H1 (cell line): Measurements from ENCODE around the gene PDXP. TPM values are rescaled to one million over a fixed set of nuclear protein-coding genes. Genes with fewer than 3 reads are reported as not detected.

Experiments used
- CTCF ChIA-PET: fragments of 300-600 bp; sonication (Branson Sonifier 250); formaldehyde crosslinking; loops from one replicate; lab custom pipeline; 2021; ENCODE audit not compliant: partially characterized antibody; lab: Charles Lee
- POLR2A ChIA-PET: fragments of 300-600 bp; sonication (Branson Sonifier 250); formaldehyde crosslinking; loops from one replicate; lab custom pipeline; 2021; ENCODE audit warnings: inconsistent platforms; ENCODE audit not compliant: partially characterized antibody; lab: Charles Lee
- DNase-seq, 2 experiments: peaks; one replicate each; pipeline versions ENCODE4 v3.0.0 to v3.0.0-alpha.2; 2010 to 2022; ENCODE audit warnings: low spot score in 2 of 2, low read depth in 1 of 2, mixed read lengths in 1 of 2
- FAIRE-seq: peaks from 2 replicates; lab custom pipeline; 2011; peaks lifted over from hg19 to GRCh38; lab: Jason Lieb, UNC
- H2AFZ ChIP-seq: 2 replicates; pipeline ENCODE4 v1.8.1; 2012; ENCODE audit warnings: low read length, inconsistent platforms
- H2AK5ac ChIP-seq: 2 replicates; pipeline ENCODE4 v1.6.1; 2013; ENCODE audit warnings: low read depth, low read length
- H2BK120ac ChIP-seq: replicated peaks from 2 replicates; pipeline ENCODE3; 2013; ENCODE audit warnings: low read depth, low read length, inconsistent platforms
- H2BK12ac ChIP-seq: 2 replicates; pipeline ENCODE4 v1.6.1; 2013; ENCODE audit warnings: low read depth, low read length
- H2BK15ac ChIP-seq: 2 replicates; pipeline ENCODE4 v1.6.1; 2013; ENCODE audit warnings: low read length
- H2BK20ac ChIP-seq: 2 replicates; pipeline ENCODE4 v1.6.1; 2013; ENCODE audit warnings: low read length
- H2BK5ac ChIP-seq: 2 replicates; pipeline ENCODE4 v1.6.1; 2013; ENCODE audit warnings: low read depth, low read length
- H3K14ac ChIP-seq: 2 replicates; pipeline ENCODE4 v1.6.1; 2013; ENCODE audit warnings: inconsistent platforms; ENCODE audit not compliant: insufficient read length
- H3K18ac ChIP-seq: 2 replicates; pipeline ENCODE4 v1.6.1; 2013; ENCODE audit warnings: low read length; ENCODE audit errors: extremely low read depth
- H3K23ac ChIP-seq: 2 replicates; pipeline ENCODE4 v1.6.1; 2013; ENCODE audit warnings: inconsistent platforms; ENCODE audit not compliant: insufficient read length
- H3K23me2 ChIP-seq: 2 replicates; pipeline ENCODE4 v1.6.1; 2013; ENCODE audit warnings: low read depth, low read length
- H3K27ac ChIP-seq: 2 replicates; pipeline ENCODE4 v1.6.1; 2011; ENCODE audit warnings: low read depth, low read length, inconsistent platforms
- H3K27me3 ChIP-seq, 4 experiments: replicated peaks in 1 of 4; 1 replicate in 1 of 4; 2 replicates in 3 of 4; pipeline versions ENCODE4 v1.6.1 to v1.8.1; 2011 to 2013; ENCODE audit warnings: low read length in 3 of 4, mild to moderate bottlenecking in 3 of 4, inconsistent platforms in 2 of 4, mixed read lengths in 2 of 4, moderate library complexity in 1 of 4; ENCODE audit not compliant: control insufficient read depth in 3 of 4, insufficient read depth in 3 of 4; ENCODE audit errors: extremely low read depth in 1 of 4
- H3K36me3 ChIP-seq, 4 experiments: 2 replicates each; pipeline versions ENCODE4 v1.6.1 to v1.8.1; 2011 to 2013; ENCODE audit warnings: mild to moderate bottlenecking in 4 of 4, low read length in 3 of 4, moderate library complexity in 2 of 4, control low read depth in 1 of 4, inconsistent platforms in 1 of 4; ENCODE audit not compliant: insufficient read depth in 4 of 4, control insufficient read depth in 2 of 4
- H3K4ac ChIP-seq: replicated peaks from 2 replicates; pipeline ENCODE3; 2013; ENCODE audit warnings: low read length, low read depth, mixed read lengths, inconsistent platforms; ENCODE audit not compliant: insufficient read length
- H3K4me1 ChIP-seq, 4 experiments: replicated peaks in 1 of 4; 1 replicate in 1 of 4; 2 replicates in 3 of 4; pipeline versions ENCODE4 v1.6.1 to v1.8.1; 2011 to 2013; ENCODE audit warnings: low read length in 3 of 4, inconsistent platforms in 2 of 4, mixed read lengths in 1 of 4; ENCODE audit not compliant: insufficient read depth in 4 of 4, control insufficient read depth in 3 of 4
- H3K4me2 ChIP-seq, 2 experiments: 2 replicates each; pipeline versions ENCODE4 v1.6.1 to v1.8.1; 2011 to 2013; ENCODE audit warnings: low read depth in 2 of 2, low read length in 2 of 2, control low read depth in 1 of 2, inconsistent platforms in 1 of 2, mild to moderate bottlenecking in 1 of 2; ENCODE audit not compliant: insufficient read depth in 1 of 2
- H3K4me3 ChIP-seq, 4 experiments: fragments of 200-600, 300-600 bp in 1 of 4; sonication (generic), shearing (Covaris generic), sonication (Bioruptor Twin) in 1 of 4; 2 replicates each; pipeline versions ENCODE4 v1.5.1 to v1.8.1; 2011 to 2016; ENCODE audit warnings: low read length in 4 of 4, low read depth in 3 of 4, control low read depth in 2 of 4, inconsistent platforms in 2 of 4, mild to moderate bottlenecking in 2 of 4, mixed read lengths in 1 of 4, moderate library complexity in 1 of 4; ENCODE audit not compliant: insufficient read depth in 2 of 4; ENCODE audit errors: extremely low read depth in 1 of 4
- H3K56ac ChIP-seq: replicated peaks from 2 replicates; pipeline ENCODE3; 2013; ENCODE audit warnings: low read depth, mild to moderate bottlenecking, mixed read lengths, low read length, inconsistent platforms; ENCODE audit not compliant: insufficient read length
- H3K79me1 ChIP-seq: 2 replicates; pipeline ENCODE4 v1.6.1; 2013; ENCODE audit warnings: low read depth, low read length, control low read depth
- H3K79me2 ChIP-seq, 2 experiments: 2 replicates each; pipeline versions ENCODE4 v1.6.1 to v1.8.1; 2012 to 2013; ENCODE audit warnings: low read length in 2 of 2, mild to moderate bottlenecking in 2 of 2, inconsistent platforms in 1 of 2; ENCODE audit not compliant: insufficient read depth in 2 of 2, control insufficient read depth in 1 of 2
- H3K9ac ChIP-seq, 4 experiments: replicated peaks in 1 of 4; 1 replicate in 1 of 4; 2 replicates in 3 of 4; pipeline versions ENCODE4 v1.6.1 to v1.8.1; 2011 to 2013; ENCODE audit warnings: low read depth in 3 of 4, low read length in 3 of 4, control low read depth in 2 of 4, mild to moderate bottlenecking in 2 of 4, moderate library complexity in 2 of 4, inconsistent platforms in 1 of 4; ENCODE audit errors: extremely low read depth in 1 of 4
- H3K9me3 ChIP-seq, 2 experiments: 2 replicates each; pipeline versions ENCODE4 v1.6.1 to v1.8.1; 2012 to 2013; ENCODE audit warnings: mild to moderate bottlenecking in 2 of 2, moderate library complexity in 2 of 2, control low read depth in 1 of 2, inconsistent platforms in 1 of 2, low read depth in 1 of 2, low read length in 1 of 2, mixed read lengths in 1 of 2; ENCODE audit not compliant: insufficient read depth in 2 of 2
- H4K20me1 ChIP-seq, 2 experiments: replicated peaks in 1 of 2; 2 replicates each; pipeline versions ENCODE3 to v1.8.1; 2011 to 2013; ENCODE audit warnings: inconsistent platforms in 2 of 2, low read length in 2 of 2, mild to moderate bottlenecking in 1 of 2; ENCODE audit not compliant: insufficient read depth in 2 of 2, control insufficient read depth in 1 of 2
- H4K5ac ChIP-seq: 2 replicates; pipeline ENCODE4 v1.6.1; 2013; ENCODE audit warnings: low read length, low read depth, mixed read lengths, inconsistent platforms; ENCODE audit not compliant: insufficient read length
- H4K8ac ChIP-seq: 2 replicates; pipeline ENCODE4 v1.8.0; 2013; ENCODE audit warnings: mild to moderate bottlenecking, moderate library complexity, low read length, inconsistent platforms; ENCODE audit not compliant: insufficient read depth; ENCODE audit errors: extremely low read depth
- H4K91ac ChIP-seq: replicated peaks from 2 replicates; pipeline ENCODE3; 2013; ENCODE audit warnings: low read length, mixed read lengths, inconsistent platforms; ENCODE audit not compliant: insufficient read length
- CHD2 ChIP-seq: IDR thresholded peaks from 2 replicates; pipeline ENCODE4 v1.6.1; 2012; ENCODE audit warnings: low read length, improper control_type of control experiment
- JUN ChIP-seq: IDR thresholded peaks from 2 replicates; pipeline ENCODE4 v1.6.1; 2011; ENCODE audit warnings: low read depth, mild to moderate bottlenecking, improper control_type of control experiment, low read length
- TBP ChIP-seq: IDR thresholded peaks from 2 replicates; pipeline ENCODE4 v1.6.1; 2011; ENCODE audit warnings: low read depth, low read length, improper control_type of control experiment
- WGBS, 2 experiments: shearing (Covaris generic) in 1 of 2; methylation state at CpG; one replicate each; pipeline versions ENCODE4 v1.1.6 to v1.1.7; 2013 to 2015; ENCODE audit warnings: low lambda C conversion rate in 2 of 2, mixed read lengths in 2 of 2, inconsistent platforms in 1 of 2, low coverage in 1 of 2, missing lambda C conversion rate in 1 of 2; ENCODE audit not compliant: insufficient replicate concordance in 2 of 2, insufficient coverage in 1 of 2, insufficient read length in 1 of 2; ENCODE audit errors: extremely low coverage in 1 of 2, missing lambda C conversion rate in 1 of 2; 5-methylcytosine and 5-hydroxymethylcytosine counted together
- polyA plus RNA-seq, 7 experiments: library from polyadenylated mRNA; depleted of rRNA in 3 of 7; stranded (reverse) in 5 of 7; unstranded in 2 of 7; fragments of >200 nt in 5 of 7; fragments of 200-250 nt in 2 of 7; gene quantifications; 1 replicate in 5 of 7; 2 replicates in 1 of 7; 4 replicates in 1 of 7; pipeline versions ENCODE4 v1.2.1 to v1.2.3, GENCODE V29; 2011 to 2013; ENCODE audit warnings: missing spikeins in 2 of 7, mixed read lengths in 2 of 7
- total RNA-seq: library from RNA; stranded (reverse); fragmentation: NEBNext Ultra II Directional; extraction: Animal tissue kit (Norgen Biotek cat#: 25700); gene quantifications from 2 replicates; pipeline ENCODE4 v1.2.1, GENCODE V29; 2021

The PDXP gene
- total and polyA plus RNA-seq, 2 of the 8 experiments (the other 6 are each of a cell fraction or from before 2014, with no cell fraction given): 36.6 to 67.7 TPM

GRCh38 chr22:37628830-37629229 lies 29.7 kb upstream of the PDXP start:
- Histone ChIP-seq H2BK12ac (no peak overlapping the region), H3K9ac (no peak overlapping the region), H4K5ac (no peak overlapping the region), H4K20me1 (peaks cover 0 to 2% of the 10 kb centered on the region in 2 experiments), H2BK5ac (no peak overlapping the region), H2BK15ac (no peak overlapping the region), H3K23ac (no peak overlapping the region), H3K18ac (no peak overlapping the region), H3K79me1 (0 out of 2 replicates have a peak, but pooled peaks cover 2% of the 10 kb centered on the region), H3K27me3 (no peaks in the 10 kb centered on the region), H2BK120ac (no peak overlapping the region), H3K56ac (no peak overlapping the region), H4K91ac (no peak overlapping the region), H3K9me3 (no peaks in the 10 kb centered on the region), H3K36me3 (peaks cover 0 to 6% (median 2%) of the 10 kb centered on the region in 4 experiments; a peak in 3 of 8 replicates), H3K4me2 (no peak overlapping the region), H2AK5ac (no peak overlapping the region), H2BK20ac (no peak overlapping the region), H3K4me1 (peaks cover 0 to 13% (median 7%) of the 10 kb centered on the region in 4 experiments; a peak in 6 of 7 replicates), H3K27ac (no peak overlapping the region), H3K14ac (no peak overlapping the region), H3K4ac (no peak overlapping the region), H3K4me3 (no peak overlapping the region), H3K23me2 (no peaks in the 10 kb centered on the region), H2AFZ (no peak overlapping the region), H4K8ac (no peak overlapping the region), H3K79me2 (no peaks in the 10 kb centered on the region)
- CTCF ChIA-PET: interaction anchor here (0.8 to 11.1 kb wide), 5 partner anchors 9 to 67 kb away, joined by 3 to 140 read pairs (median 4); no protein-coding TSS in a partner anchor
- DNase-seq (no peak), FAIRE-seq (no peak)
- no peak for TF ChIP-seq CHD2
- no peak for TF ChIP-seq TBP
- no peak for TF ChIP-seq JUN
- POLR2A ChIA-PET: interaction anchor here (0.6 to 1.6 kb wide), 8 partner anchors 8 to 67 kb away, joined by 3 to 4 read pairs (median 3); partner anchors contain the start of gene NOL12
- 88% methylated on average over 8 of the region's 8 CpGs; no CpG with 5 or more reads in 1 of the 2 experiments for WGBS, 2 experiments
